Measurements from ENCODE around the gene DSCAML1.
A peak's percentile ranks its signal among the peaks of the same experiment; 100 is the strongest.

The DSCAML1 gene

GRCh38 chr11:117690484-117691217, 106.4 kb downstream of the DSCAML1 start:
- DNase-seq (ENCODE audit: low spot score) = no peak

GRCh38 chr11:117688255-117688797, 108.7 kb downstream of the DSCAML1 start:
- no peak for DNase-seq (ENCODE audit: low spot score)

GRCh38 chr11:117687776-117688175, 109.2 kb downstream of the DSCAML1 start:
- no peak for DNase-seq (ENCODE audit: low spot score)

GRCh38 chr11:117686711-117687110, 110.3 kb downstream of the DSCAML1 start:
- DNase-seq (ENCODE audit: low spot score) = no peak

- DNase-seq (ENCODE audit: low spot score) = no peak
Observed at GRCh38 chr11:117685566-117685965, 111.5 kb downstream of the DSCAML1 start.

GRCh38 chr11:117684731-117685130, 112.3 kb downstream of the DSCAML1 start:
- DNase-seq (ENCODE audit: low spot score) = no peak

GRCh38 chr11:117684111-117684510, 112.9 kb downstream of the DSCAML1 start:
- no peak for DNase-seq (ENCODE audit: low spot score)

- DNase-seq (ENCODE audit: low spot score) = no peak
Observed at GRCh38 chr11:117681438-117681837, 115.6 kb downstream of the DSCAML1 start.

GRCh38 chr11:117679461-117679860, 117.6 kb downstream of the DSCAML1 start:
- no peak for DNase-seq (ENCODE audit: low spot score)

- DNase-seq (ENCODE audit: low spot score) = no peak
Observed at GRCh38 chr11:117678658-117679406, 118.2 kb downstream of the DSCAML1 start.

- DNase-seq (ENCODE audit: low spot score) = no peak
Observed at GRCh38 chr11:117677729-117678310, 119.2 kb downstream of the DSCAML1 start.

- no peak for DNase-seq (ENCODE audit: low spot score)
Observed at GRCh38 chr11:117676501-117676900, 120.5 kb downstream of the DSCAML1 start.

- DNase-seq (ENCODE audit: low spot score) = no peak
Observed at GRCh38 chr11:117673602-117674001, 123.4 kb downstream of the DSCAML1 start.

- DNase-seq (ENCODE audit: low spot score) = no peak
Observed at GRCh38 chr11:117671370-117671769, 125.6 kb downstream of the DSCAML1 start.

- DNase-seq (ENCODE audit: low spot score) = no peak
Observed at GRCh38 chr11:117670924-117671323, 126.1 kb downstream of the DSCAML1 start.

GRCh38 chr11:117670443-117670842, 126.6 kb downstream of the DSCAML1 start:
- no peak for DNase-seq (ENCODE audit: low spot score)

GRCh38 chr11:117669616-117670015, 127.4 kb downstream of the DSCAML1 start:
- no peak for DNase-seq (ENCODE audit: low spot score)

- no peak for DNase-seq (ENCODE audit: low spot score)
Observed at GRCh38 chr11:117669062-117669461, 128.0 kb downstream of the DSCAML1 start.

GRCh38 chr11:117668321-117668751, 128.7 kb downstream of the DSCAML1 start:
- no peak for DNase-seq (ENCODE audit: low spot score)

- peak; percentile 90 for DNase-seq (ENCODE audit: low spot score)
Observed at GRCh38 chr11:117664897-117665296, 132.1 kb downstream of the DSCAML1 start.

GRCh38 chr11:117663821-117664220, 133.2 kb downstream of the DSCAML1 start:
- DNase-seq (ENCODE audit: low spot score) = no peak

GRCh38 chr11:117663414-117663813, 133.6 kb downstream of the DSCAML1 start:
- DNase-seq (ENCODE audit: low spot score) = no peak
